NCI-H748 (cell line): ENCODE results near the gene OTUD3.
"Not testable (repeated sequence)": the region's sequence is repeated elsewhere in the genome, so short reads cannot be mapped to it uniquely, and the experiment has no call there.

ENCODE experiments used
- DNase-seq: peaks from one replicate; lab custom pipeline; 2025; ENCODE audit not compliant: unreplicated experiment; lab: John Stamatoyannopoulos, UW

Gene OTUD3

GRCh38 chr1:19868575-19868974, 13.6 kb upstream of the OTUD3 start:
- DNase-seq, result not testable (repeated sequence)

- not testable (repeated sequence) for DNase-seq
Observed at GRCh38 chr1:19869453-19869852, 12.7 kb upstream of the OTUD3 start.

GRCh38 chr1:19869929-19870328, 12.3 kb upstream of the OTUD3 start:
- DNase-seq, result no peak

GRCh38 chr1:19872190-19872589, 10.0 kb upstream of the OTUD3 start:
- DNase-seq, result peak; percentile 96

GRCh38 chr1:19877181-19877750, 4.9 kb upstream of the OTUD3 start:
- no peak for DNase-seq

- peak; percentile 19 for DNase-seq
Observed at GRCh38 chr1:19877821-19878636, 4.2 kb upstream of the OTUD3 start.

- DNase-seq, result no peak
Observed at GRCh38 chr1:19878637-19878985, 3.6 kb upstream of the OTUD3 start.

- no peak for DNase-seq
Observed at GRCh38 chr1:19879227-19879626, 3.0 kb upstream of the OTUD3 start.

GRCh38 chr1:19879661-19880060, 2.5 kb upstream of the OTUD3 start:
- DNase-seq, result no peak

GRCh38 chr1:19880841-19881240, 1.4 kb upstream of the OTUD3 start:
- not testable (repeated sequence) for DNase-seq

GRCh38 chr1:19884312-19884711, 2.1 kb downstream of the OTUD3 start:
- DNase-seq, result no peak

GRCh38 chr1:19885821-19886220, 3.6 kb downstream of the OTUD3 start:
- DNase-seq, result no peak

- DNase-seq, result no peak
Observed at GRCh38 chr1:19888112-19888511, 5.9 kb downstream of the OTUD3 start.

- DNase-seq, result no peak
Observed at GRCh38 chr1:19889656-19890055, 7.5 kb downstream of the OTUD3 start.

- DNase-seq, result no peak
Observed at GRCh38 chr1:19892129-19892528, 9.9 kb downstream of the OTUD3 start.

GRCh38 chr1:19892628-19893168, 10.5 kb downstream of the OTUD3 start:
- DNase-seq, result no peak

- no peak for DNase-seq
Observed at GRCh38 chr1:19893687-19894086, 11.5 kb downstream of the OTUD3 start.

GRCh38 chr1:19894218-19894617, 12.0 kb downstream of the OTUD3 start:
- no peak for DNase-seq

GRCh38 chr1:19901653-19902052, 19.5 kb downstream of the OTUD3 start:
- DNase-seq, result no peak

GRCh38 chr1:19903621-19904020, 21.4 kb downstream of the OTUD3 start:
- DNase-seq, result no peak

- DNase-seq, result no peak
Observed at GRCh38 chr1:19907456-19907855, 25.3 kb downstream of the OTUD3 start.

GRCh38 chr1:19909392-19909791, 27.2 kb downstream of the OTUD3 start:
- DNase-seq, result no peak

- no peak for DNase-seq
Observed at GRCh38 chr1:19909971-19910370, 27.8 kb downstream of the OTUD3 start.
